Measurements from ENCODE around the gene VSX1.

Gene VSX1

DNA sequence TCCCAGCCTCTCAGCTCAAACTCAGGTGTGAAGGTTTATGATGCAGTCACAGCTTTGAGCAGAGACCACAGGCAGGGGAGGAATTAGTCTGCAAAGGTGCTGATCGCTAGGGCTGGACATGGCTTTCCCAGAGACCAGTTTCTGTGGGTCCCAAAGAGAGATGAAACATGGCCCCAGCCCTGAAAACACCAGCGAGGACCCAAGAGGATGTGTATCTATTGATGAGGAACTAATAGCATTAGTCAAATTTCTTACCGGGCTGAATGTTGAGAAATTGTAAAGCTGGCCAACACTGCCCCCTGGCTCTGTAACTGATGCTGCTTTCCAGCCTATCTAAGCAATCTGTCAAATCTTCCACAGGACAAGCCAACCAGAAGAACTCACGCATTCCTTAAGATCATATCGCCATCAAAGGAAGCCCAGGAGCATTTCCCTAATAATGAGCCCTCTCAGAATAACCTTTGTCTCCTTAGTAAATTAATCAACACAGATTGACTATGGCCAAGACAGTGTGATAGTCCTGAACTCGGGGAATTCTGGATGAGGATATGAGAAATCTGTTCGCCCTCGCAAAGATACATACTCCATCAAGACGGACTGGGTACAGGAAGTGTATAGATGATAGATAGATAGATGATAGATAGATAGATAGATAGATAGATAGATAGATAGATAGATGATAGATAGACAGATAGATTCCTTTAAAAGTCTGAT, 16.2 kb downstream of the VSX1 start:
- DNase-seq (ENCODE audit: low read depth in 2 of 2): peak; percentile 17 to 37

- DNase-seq (ENCODE audit: low read depth in 2 of 2): no peak
These were observed 16.8 kb downstream of the VSX1 start for GRCh38 chr20:25065072-25065624.

DNA sequence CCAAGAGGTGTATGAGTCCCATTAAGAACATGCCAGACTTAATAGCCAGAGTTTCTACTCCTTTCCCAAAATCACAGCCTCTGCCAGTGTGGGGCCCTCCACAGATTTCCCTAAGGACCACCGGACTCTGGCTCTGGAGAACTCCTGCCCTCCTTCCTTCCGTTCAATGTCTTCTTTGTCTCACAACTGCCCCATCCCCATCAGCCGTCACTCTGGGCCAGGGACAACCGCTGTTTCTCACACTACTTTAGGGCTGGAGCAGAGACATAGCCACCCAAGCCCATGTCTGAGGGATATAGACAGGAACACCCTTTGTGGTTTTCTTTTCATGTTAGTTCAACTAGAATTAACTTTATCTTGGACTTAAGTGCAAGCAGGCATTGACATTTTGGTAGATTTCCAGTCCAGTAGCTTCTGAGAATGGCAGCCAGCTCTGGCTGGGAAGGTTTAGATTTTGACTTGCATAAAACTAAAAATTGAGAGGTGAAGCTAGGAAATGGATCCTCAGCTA, 17.3 kb downstream of the VSX1 start:
- no peak for DNase-seq (ENCODE audit: low read depth in 2 of 2)

DNA sequence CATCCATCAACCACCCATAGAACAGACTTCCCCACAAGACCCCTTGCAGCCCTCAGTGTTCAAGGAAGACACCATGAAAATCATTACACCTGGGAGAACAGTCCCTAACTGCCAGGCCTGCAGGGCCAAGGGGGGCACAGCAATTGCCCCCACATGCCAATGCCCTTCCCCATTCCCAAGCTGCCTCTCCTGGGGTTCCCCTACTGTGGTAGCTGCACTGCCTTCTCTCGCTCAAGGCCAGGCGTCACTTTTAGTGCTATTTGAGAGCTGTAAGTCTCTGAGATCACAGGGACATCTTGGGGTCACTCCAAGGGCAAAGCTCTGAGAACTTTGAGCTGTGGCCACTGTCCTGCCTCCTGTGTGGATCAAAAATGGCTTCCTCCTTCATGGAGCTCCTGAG, 18.0 kb downstream of the VSX1 start:
- DNase-seq (ENCODE audit: low read depth in 2 of 2): no peak

GRCh38 chr20:25063546-25063945, 18.4 kb downstream of the VSX1 start:
- no peak for DNase-seq (ENCODE audit: low read depth in 2 of 2)

DNA sequence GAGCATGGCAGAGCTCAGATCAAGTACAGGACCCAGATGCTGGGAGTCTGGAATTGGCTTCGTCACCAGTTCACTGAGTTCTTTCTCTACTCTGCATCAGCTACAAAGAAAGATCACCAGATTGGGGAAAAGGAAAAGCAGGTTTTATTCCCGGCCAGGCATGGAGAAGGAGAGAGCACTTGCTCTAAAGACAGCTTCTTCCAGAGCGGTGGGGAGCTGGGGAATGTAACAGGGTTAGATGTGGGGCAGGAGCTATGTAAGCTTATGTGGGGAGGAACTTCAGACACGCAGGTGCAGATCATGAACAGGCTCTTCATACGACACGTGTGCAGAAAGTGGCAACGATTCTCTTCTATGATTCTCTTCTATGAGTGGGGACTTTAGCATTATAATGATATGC, 19.1 kb downstream of the VSX1 start:
- DNase-seq (ENCODE audit: low read depth in 2 of 2): no peak

DNA sequence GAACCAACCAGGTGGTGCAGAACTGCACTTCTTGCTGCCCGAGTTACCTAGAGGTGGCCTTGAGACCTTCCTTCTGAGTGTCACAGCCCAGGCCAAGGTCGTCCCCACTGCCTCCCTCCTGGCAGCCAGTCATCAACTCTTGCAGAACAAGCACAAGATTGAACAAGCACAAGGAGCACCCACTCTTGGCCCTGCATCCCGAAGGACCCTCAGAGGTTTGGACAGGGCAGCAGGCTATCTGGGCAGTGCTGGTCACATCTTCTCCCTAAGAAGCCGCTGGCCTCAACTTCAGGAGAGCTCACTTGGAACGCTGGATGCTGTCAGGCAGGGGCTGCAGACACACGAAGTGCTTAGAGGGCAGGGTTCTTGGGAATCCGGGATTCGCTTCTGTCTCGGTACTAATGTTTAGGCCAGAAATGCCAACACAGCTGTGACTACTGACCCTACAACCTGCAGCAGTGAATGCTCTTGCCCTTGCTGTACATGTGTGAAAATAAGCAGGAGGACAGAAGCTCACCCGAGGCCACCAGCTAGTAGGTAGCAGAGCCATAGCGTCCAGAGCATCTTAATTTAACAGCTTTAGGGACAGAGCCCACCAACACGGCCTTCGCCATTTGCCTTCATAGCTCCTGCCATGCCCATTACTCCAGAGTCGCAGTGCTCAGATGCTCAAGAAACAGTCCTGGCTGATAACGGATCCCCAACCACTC, 20.0 kb downstream of the VSX1 start:
- DNase-seq (ENCODE audit: low read depth in 2 of 2): no peak

- no peak for DNase-seq (ENCODE audit: low read depth in 2 of 2)
These were observed 20.7 kb downstream of the VSX1 start for GRCh38 chr20:25061103-25061799.

GRCh38 chr20:25059866-25060465, 22.0 kb downstream of the VSX1 start:
- no peak for DNase-seq (ENCODE audit: low read depth in 2 of 2)

GRCh38 chr20:25058847-25059810, 22.8 kb downstream of the VSX1 start:
- no peak for DNase-seq (ENCODE audit: low read depth in 2 of 2)

GRCh38 chr20:25058051-25058846, 23.7 kb downstream of the VSX1 start, which contains the start of gene ACSS1:
TSS of gene ACSS1 (minus strand) at chr20:25058139. CDS start at chr20:25058102, 37 bp downstream.
- peak; percentile 48 to 57 for DNase-seq (ENCODE audit: low read depth in 2 of 2)

DNA sequence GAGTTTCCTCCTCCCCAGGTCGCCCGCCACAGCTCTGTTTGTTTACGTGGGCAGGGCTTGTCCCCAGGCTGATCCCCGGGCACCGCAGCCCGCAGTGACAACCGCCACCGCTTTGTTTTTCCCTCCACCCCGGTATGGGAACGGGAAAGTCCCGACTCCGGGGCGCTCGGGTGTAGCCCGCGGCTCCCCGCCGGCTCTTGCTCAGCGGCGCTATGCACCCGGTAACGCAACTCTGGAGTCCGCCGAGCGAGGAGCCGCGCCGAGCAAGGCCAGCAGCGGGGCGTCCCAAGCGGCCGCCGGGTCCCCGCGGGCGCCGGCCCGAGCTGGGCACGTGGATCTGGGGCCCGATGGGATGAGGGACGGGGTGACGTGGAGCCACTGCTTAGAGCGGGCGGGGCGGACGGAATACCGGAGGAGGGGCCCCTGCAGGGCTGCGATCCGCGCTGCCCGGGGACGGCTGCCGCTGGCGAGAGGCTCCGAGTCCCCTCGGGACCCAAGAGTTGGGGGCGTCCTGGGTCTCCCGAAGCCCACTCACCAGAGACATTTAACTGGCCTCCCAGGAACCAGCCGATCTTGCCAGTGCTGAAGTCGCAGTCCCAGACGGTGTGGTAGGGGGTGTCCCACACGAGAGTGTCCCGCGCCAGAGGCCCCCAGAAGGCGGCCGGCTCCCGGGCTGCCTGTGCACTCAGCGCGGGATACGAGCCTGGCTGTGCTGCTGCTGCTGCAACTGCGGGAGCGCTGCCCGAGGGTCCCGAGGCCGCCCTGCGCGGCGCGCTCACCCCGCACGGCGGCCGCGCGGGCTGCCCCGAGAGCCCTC, 24.5 kb downstream of the VSX1 start:
- DNase-seq (ENCODE audit: low read depth in 2 of 2): peak; percentile 60 to 67

- no peak for DNase-seq (ENCODE audit: low read depth in 2 of 2)
These were observed 25.2 kb downstream of the VSX1 start for GRCh38 chr20:25056690-25057233.

DNA sequence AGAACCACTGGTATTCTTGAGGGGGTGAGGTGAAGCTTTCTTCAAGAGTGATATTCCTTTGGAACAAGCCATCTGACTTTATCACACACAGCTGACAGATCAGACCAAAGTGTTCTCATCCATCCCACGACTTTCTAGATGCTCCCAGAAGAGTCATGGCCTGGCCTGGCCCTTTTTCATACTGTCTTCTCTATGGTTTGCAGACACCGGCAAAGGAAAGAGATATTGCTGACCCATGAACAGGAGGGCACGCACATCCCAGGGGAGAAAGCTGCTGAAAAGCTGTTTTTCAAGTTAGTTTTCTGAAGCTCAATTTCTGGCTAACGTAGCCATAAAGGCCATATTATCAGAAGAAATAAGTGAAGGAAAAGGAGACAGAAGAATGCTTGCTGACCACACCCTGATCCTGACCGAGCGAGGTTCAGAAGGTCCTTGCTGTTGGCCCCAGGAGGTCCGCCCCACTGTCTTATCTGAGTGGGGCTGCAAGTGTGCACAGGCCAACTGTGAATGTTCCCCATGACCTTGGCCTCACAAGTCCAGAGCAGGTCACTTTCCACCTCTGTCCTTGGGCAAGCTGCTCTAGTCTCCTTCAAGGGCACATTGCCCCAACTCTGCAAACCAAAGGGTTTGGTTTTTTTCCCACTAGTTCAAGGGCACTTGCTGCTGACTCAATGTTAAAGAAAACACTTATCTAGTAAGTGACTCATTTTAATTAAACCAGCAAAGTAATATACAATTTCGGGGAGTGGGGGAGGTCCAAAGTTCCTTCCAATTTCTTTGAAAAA, 26.0 kb downstream of the VSX1 start:
- no peak for DNase-seq (ENCODE audit: low read depth in 2 of 2)

DNA sequence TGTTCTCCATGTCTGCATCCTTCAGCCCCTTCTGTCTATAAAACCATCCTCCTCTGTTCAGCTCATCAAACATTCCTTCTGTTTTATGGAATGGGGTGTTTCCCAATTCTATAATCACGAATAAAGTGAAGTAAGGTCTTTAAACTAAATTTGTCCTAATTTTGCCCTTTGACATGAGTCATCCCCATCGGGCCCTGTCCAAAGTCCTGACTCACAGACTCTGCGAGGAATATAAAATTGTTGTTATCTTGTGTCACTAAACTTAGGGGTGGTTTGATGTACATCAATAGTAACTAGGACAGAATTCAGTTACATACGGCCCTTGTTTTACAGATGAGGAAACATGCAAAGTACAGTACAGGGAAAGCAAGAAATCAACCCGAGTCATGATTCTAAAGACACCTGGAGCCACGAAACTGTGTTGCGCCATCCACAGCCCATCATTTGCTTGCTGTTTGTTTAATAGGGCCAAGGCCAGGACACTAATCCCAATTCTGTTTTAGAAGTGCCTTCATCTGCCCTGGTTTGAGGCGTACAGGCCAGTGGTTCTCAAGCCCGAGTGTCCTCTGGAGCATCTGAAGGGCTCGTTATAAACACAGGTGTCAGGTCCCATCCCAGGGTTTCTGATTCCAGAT, 26.8 kb downstream of the VSX1 start:
- no peak for DNase-seq (ENCODE audit: low read depth in 2 of 2)

GRCh38 chr20:25054096-25054820, 27.7 kb downstream of the VSX1 start:
- DNase-seq (ENCODE audit: low read depth in 2 of 2): no peak

Data from stimulated activated CD4-positive, alpha-beta T cell treated with anti-CD3 and anti-CD28 coated beads, Interleukin-12 subunit alpha, Interleukin-12 subunit beta, amount 100 ng/mL, for 24 hours (primary cell).